Thymus (tissue), 11 donors: Measurements from ENCODE around the gene DYRK1A. TPM values are rescaled to one million over a fixed set of nuclear protein-coding genes. Genes with fewer than 3 reads are reported as not detected.

Source experiments
- DNase-seq, 9 donors: peaks; one replicate each; pipeline ENCODE4 v3.0.0-alpha.2; 2013; ENCODE audit warnings: low spot score in 9 of 9, low read depth in 6 of 9, missing footprints in 1 of 9
- H3K27ac ChIP-seq, 2 donors: one replicate each; pipeline ENCODE4 v1.5.1; 2013; ENCODE audit warnings: control low read depth in 1 of 2, low read depth in 1 of 2, low read length in 1 of 2, mild to moderate bottlenecking in 1 of 2, moderate library complexity in 1 of 2
- H3K27me3 ChIP-seq, 2 donors: one replicate each; pipeline ENCODE4 v1.5.1; 2013; ENCODE audit warnings: low read length in 1 of 2; ENCODE audit not compliant: control insufficient read depth in 2 of 2, insufficient read depth in 1 of 2
- H3K36me3 ChIP-seq, 2 donors: one replicate each; pipeline ENCODE4 v1.5.1; 2013; ENCODE audit warnings: low read length in 1 of 2, mild to moderate bottlenecking in 1 of 2, moderate library complexity in 1 of 2; ENCODE audit not compliant: control insufficient read depth in 2 of 2, insufficient read depth in 2 of 2
- H3K4me1 ChIP-seq, 2 donors: one replicate each; pipeline ENCODE4 v1.5.1; 2013; ENCODE audit warnings: low read length in 2 of 2; ENCODE audit not compliant: control insufficient read depth in 2 of 2, insufficient read depth in 2 of 2
- H3K4me3 ChIP-seq, 2 donors: one replicate each; pipeline ENCODE4 v1.5.1; 2013; ENCODE audit warnings: low read length in 2 of 2, control low read depth in 1 of 2, mild to moderate bottlenecking in 1 of 2
- H3K9me3 ChIP-seq, 2 donors: one replicate each; pipeline ENCODE4 v1.5.1; 2013; ENCODE audit warnings: low read length in 1 of 2, mild to moderate bottlenecking in 1 of 2; ENCODE audit not compliant: control insufficient read depth in 2 of 2, insufficient read depth in 1 of 2
- WGBS: extraction: QIAGEN DNeasy Blood & Tissue Kit; methylation state at CpG from one replicate; pipeline ENCODE4 v1.1.7; 2013; 5-methylcytosine and 5-hydroxymethylcytosine counted together
- polyA plus RNA-seq: library from polyadenylated mRNA; stranded (reverse); fragments of 200-250 nt; gene quantifications from one replicate; pipeline ENCODE4 v1.2.3, GENCODE V29; 2013
- total RNA-seq: library from RNA; stranded (reverse); fragments of 120-200 nt; gene quantifications from one replicate; pipeline ENCODE4 v1.2.4, GENCODE V29; 2013
- donor health status: healthy.

The DYRK1A gene
- total and polyA plus RNA-seq, 2 donors, result 53.3 to 64.7 TPM

DNA sequence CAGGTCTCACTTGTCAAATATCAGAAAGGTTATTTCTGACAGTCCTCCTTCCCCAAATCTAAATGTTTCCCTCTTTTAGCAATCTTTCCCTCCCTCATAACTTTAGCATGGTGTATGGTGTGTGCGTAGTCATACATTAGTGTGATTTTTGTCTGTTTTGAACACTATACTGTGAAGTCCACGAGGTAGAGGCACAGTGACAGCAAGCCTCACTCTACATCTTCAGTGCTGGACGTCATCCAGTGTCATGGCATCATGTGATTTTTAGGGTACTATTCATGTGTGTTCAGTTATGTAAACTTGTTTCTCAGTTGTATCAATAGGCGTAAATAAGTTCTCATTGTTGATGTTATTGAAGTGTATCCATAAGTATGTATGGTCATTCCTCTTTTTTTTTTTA lies 39.1 kb downstream of the DYRK1A start:
- Histone ChIP-seq H3K4me3 (no peak overlapping the region), H3K36me3 (peaks cover 0 to 7% of the 10 kb centered on the region in 2 donors), H3K4me1 (peaks cover 2 to 6% of the 10 kb centered on the region in 2 donors), H3K27me3 (no peaks in the 10 kb centered on the region), H3K27ac (no peak overlapping the region), H3K9me3 (peaks cover 0 to 7% of the 10 kb centered on the region in 2 donors)
- no peak for DNase-seq
- 91% methylated on average over 4 of the region's 4 CpGs for WGBS

DNA sequence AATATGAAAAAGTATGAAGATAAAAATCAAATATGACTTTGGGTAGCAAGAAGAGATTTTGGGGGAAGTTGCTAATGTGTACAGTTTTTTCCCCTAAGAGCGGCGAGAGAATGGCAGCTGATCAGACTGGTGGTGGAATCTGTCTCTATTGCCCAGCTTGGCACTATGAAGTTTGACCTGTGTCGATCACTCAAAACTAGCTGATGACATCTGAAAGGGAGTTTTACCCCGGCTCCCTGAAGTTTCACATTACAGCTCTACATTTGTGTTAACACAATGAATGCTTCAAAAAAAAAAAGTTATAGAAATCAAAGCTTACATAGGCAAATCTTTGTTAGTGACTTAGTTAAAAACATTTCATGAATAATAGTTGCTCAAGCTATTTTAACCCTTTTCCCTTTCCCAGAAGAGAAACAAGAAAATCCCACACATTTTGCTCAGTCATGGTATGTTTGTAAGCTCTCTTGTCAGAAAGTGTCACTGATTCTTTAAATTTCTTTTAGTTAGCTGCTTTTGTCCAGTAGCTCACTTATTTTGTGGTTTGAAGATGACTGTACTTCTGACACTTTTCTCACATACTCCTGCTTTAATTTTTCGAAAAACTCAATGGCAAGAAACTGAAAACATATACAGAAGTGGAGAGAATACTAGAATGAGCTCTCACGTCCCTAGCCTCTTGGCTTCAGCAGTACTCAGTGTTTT lies 41.3 kb downstream of the DYRK1A start:
- H3K36me3 ChIP-seq, result peaks cover 0 to 8% of the 10 kb centered on the region in 2 donors
- H3K4me1 ChIP-seq, result peaks cover 2 to 13% of the 10 kb centered on the region in 2 donors
- no peak overlapping the region for H3K4me3 ChIP-seq
- no peaks in the 10 kb centered on the region for H3K27me3 ChIP-seq
- 73% methylated on average over 6 of the region's 6 CpGs for WGBS
- H3K9me3 ChIP-seq, result no peaks in the 10 kb centered on the region
- H3K27ac ChIP-seq, result no peak overlapping the region
- DNase-seq, result no peak

DNA sequence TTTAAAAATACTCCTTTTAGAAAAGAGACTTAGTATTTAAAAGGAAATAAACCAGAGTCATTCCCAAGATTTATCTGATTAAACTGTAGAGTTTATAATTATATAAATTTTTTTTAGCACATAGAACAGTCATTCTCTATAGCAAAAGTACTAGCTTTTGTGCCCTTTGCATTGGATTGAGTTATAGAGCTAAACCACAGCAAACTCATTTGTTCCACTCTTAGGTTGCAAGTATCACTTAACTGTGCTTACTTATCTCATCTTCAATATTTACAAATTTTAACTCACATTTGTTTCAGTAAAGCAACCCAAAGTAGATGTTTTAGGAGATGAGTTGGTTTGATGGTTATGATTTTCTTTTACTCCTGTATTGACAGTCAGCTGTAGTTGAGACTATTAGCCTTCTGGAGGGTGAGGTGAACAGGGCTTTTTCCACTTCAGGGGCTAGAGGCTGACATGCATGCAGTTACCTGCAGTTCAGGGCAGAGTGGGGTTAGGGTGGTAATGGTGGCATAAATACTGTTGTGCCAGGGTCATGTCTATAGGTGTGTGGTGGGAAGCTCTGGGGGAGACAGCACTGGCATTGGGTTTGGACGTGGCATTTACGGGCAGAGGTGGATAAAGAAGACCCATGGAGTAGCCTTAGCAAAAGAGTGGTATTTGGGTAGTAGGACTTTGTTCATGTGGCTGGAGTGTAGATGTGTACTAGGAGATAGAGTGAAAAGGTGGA lies 42.1 kb downstream of the DYRK1A start:
- no peaks in the 10 kb centered on the region for H3K9me3 ChIP-seq
- DNase-seq, result no peak
- no peak overlapping the region for H3K27ac ChIP-seq
- H3K4me3 ChIP-seq, result no peak overlapping the region
- no peaks in the 10 kb centered on the region for H3K27me3 ChIP-seq
- WGBS, result 98% methylated on average over 2 of the region's 2 CpGs
- peaks cover 2 to 13% of the 10 kb centered on the region in 2 donors for H3K4me1 ChIP-seq
- H3K36me3 ChIP-seq, result peaks cover 0 to 8% of the 10 kb centered on the region in 2 donors

DNA sequence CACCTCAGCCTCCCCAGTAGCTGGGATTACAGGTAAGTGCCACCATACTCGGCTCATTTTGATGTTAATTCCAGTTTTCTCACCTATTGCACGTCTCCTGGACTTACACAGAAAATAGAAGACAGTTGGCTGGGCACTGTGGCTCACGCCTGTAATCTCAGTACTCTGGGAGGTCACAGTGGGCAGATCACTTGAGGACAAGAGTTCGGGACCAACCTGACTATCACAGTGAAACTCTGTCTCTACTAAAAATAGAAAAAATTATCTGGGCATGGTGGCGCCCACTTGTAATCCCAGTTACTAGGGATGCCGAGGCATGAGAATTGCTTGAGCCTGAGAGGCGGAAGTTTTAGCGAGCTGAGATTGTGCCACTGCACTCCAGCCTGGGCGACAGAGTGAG lies 44.1 kb downstream of the DYRK1A start:
- H3K4me1 ChIP-seq, result peaks cover 4 to 6% of the 10 kb centered on the region in 2 donors
- no peaks in the 10 kb centered on the region for H3K9me3 ChIP-seq
- no peak for DNase-seq
- no peak overlapping the region for H3K4me3 ChIP-seq
- H3K27me3 ChIP-seq, result no peaks in the 10 kb centered on the region
- no peak overlapping the region for H3K27ac ChIP-seq
- H3K36me3 ChIP-seq, result peaks cover 2 to 6% of the 10 kb centered on the region in 2 donors
- 98% methylated on average over 9 of the region's 9 CpGs for WGBS

DNA sequence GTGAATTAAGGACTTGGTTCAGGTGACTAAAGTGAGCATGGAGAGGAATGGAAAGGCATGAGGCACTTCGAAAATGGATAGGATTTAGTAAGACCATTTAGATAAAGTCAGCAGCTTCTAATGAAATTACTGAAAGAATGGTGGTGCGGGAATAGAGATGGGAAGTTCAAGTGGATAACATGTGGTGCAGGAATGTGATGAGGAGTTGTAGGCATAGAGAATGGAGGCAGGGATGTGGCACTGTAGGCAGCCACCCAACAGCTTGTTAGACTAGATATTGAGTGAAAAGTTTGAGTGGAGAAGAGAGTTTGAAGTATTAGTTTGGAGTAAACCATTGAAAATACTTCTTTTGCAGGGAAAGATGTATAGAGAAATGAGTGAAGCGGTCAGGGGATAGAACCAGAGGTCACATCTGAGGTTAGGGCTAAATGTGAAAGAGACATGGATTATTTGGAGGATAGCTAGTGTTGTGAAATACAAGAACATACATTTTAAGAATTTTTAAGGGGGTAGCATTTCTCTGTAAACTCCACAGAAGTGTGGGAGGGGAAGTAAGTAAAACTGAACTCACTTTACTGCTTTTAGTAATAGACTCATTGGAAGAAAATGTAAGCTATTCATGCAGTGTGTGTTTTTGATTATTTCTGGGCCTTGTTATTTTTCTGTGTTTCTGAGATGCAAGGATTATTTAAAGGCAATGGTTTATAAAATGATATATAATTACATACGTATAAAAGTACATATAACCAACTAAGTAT lies 46.2 kb downstream of the DYRK1A start:
- 96% methylated on average over 4 of the region's 4 CpGs for WGBS
- no peak for DNase-seq
- Histone ChIP-seq H3K27me3 (no peaks in the 10 kb centered on the region), H3K9me3 (no peaks in the 10 kb centered on the region), H3K4me3 (no peak overlapping the region), H3K4me1 (peaks cover 4 to 6% of the 10 kb centered on the region in 2 donors), H3K27ac (no peak overlapping the region), H3K36me3 (peaks cover 2 to 6% of the 10 kb centered on the region in 2 donors)

GRCh38 chr21:37413553-37414291 lies 47.1 kb downstream of the DYRK1A start:
- H3K4me1 ChIP-seq, result peaks cover 4 to 6% of the 10 kb centered on the region in 2 donors
- no peaks in the 10 kb centered on the region for H3K27me3 ChIP-seq
- no peaks in the 10 kb centered on the region for H3K9me3 ChIP-seq
- H3K4me3 ChIP-seq, result no peak overlapping the region
- 89% methylated on average over 5 of the region's 5 CpGs for WGBS
- H3K27ac ChIP-seq, result no peak overlapping the region
- peaks cover 2 to 6% of the 10 kb centered on the region in 2 donors for H3K36me3 ChIP-seq
- no peak for DNase-seq

- peaks cover 2 to 3% of the 10 kb centered on the region in 2 donors for H3K36me3 ChIP-seq
- no peak overlapping the region for H3K27ac ChIP-seq
- peaks cover 4 to 6% of the 10 kb centered on the region in 2 donors for H3K4me1 ChIP-seq
Observed at GRCh38 chr21:37414292-37415253, 48.0 kb downstream of the DYRK1A start.

DNA sequence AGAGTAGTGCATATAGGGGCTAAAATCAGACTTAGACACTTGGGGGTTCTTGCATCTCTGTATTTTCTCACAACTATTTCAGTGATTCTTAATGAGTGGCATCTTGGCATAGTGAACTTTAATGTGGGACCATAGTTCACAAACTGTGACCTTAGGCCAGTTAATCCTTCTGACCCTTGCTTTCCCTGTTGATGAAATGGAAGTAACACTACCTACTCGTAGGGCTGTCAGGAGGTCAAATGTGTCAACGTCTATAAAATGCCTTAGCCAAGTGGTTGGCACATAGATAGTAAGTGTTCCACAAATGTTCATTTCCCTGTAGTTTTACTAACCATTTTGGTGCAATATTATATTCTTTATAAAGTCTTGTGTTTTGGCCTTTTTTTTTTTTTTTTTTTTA lies 49.4 kb downstream of the DYRK1A start:
- H3K9me3 ChIP-seq, result no peaks in the 10 kb centered on the region
- peaks cover 2 to 6% of the 10 kb centered on the region in 2 donors for H3K4me1 ChIP-seq
- no peak overlapping the region for H3K4me3 ChIP-seq
- H3K36me3 ChIP-seq, result peaks cover 0 to 9% of the 10 kb centered on the region in 2 donors
- no peak overlapping the region for H3K27ac ChIP-seq
- H3K27me3 ChIP-seq, result no peaks in the 10 kb centered on the region
- no peak for DNase-seq
- WGBS, result 95% methylated on average over 2 of the region's 2 CpGs

More at GRCh38 chr21:37414292-37415253, 48.0 kb downstream of the DYRK1A start:
- DNase-seq, result no peak
- H3K9me3 ChIP-seq, result no peaks in the 10 kb centered on the region
- 93% methylated on average over 5 of the region's 5 CpGs for WGBS
- H3K27me3 ChIP-seq, result no peaks in the 10 kb centered on the region
- no peak overlapping the region for H3K4me3 ChIP-seq
